Mesothelial cell of epicardium (in vitro differentiated cells): Measurements from ENCODE around the gene PACRG. TPM values are rescaled to one million over a fixed set of nuclear protein-coding genes. Genes with fewer than 3 reads are reported as not detected.

Experiments used
- DNase-seq, 2 experiments: peaks; one replicate each; pipeline ENCODE4 v3.0.0; 2021; ENCODE audit warnings: low spot score in 2 of 2; ENCODE audit not compliant: unreplicated experiment in 2 of 2
- H3K27ac Mint-ChIP-seq: 2 replicates; pipeline ENCODE4 v1.8.0; 2021; ENCODE audit warnings: mixed read lengths
- H3K27me3 Mint-ChIP-seq: 2 replicates; pipeline ENCODE4 v1.8.0; 2021; ENCODE audit warnings: low read depth, mixed read lengths
- H3K36me3 Mint-ChIP-seq: 2 replicates; pipeline ENCODE4 v1.8.0; 2021; ENCODE audit warnings: mixed read lengths
- H3K4me1 Mint-ChIP-seq: 2 replicates; pipeline ENCODE4 v1.8.0; 2021; ENCODE audit warnings: mixed read lengths
- H3K4me3 Mint-ChIP-seq: 2 replicates; pipeline ENCODE4 v1.8.0; 2021; ENCODE audit warnings: mild to moderate bottlenecking, moderate library complexity, mixed read lengths
- H3K9me3 Mint-ChIP-seq: 2 replicates; pipeline ENCODE4 v1.8.0; 2021; ENCODE audit warnings: mixed read lengths
- total RNA-seq: library from RNA; stranded (reverse); gene quantifications from 3 replicates; pipeline ENCODE4 v1.2.1, GENCODE V29; 2021
- TF ChIP-seq, protein P1 (sequence below): fragments of 200-600 bp; sonication (generic); IDR thresholded peaks from one replicate; pipeline ENCODE4 v1.5.0; 2021; ENCODE audit warnings: antibody characterized with exemption; ENCODE audit not compliant: unreplicated experiment

The PACRG gene
- total RNA-seq, 1 donor from 2014 or later, result 1.6 TPM

DNA sequence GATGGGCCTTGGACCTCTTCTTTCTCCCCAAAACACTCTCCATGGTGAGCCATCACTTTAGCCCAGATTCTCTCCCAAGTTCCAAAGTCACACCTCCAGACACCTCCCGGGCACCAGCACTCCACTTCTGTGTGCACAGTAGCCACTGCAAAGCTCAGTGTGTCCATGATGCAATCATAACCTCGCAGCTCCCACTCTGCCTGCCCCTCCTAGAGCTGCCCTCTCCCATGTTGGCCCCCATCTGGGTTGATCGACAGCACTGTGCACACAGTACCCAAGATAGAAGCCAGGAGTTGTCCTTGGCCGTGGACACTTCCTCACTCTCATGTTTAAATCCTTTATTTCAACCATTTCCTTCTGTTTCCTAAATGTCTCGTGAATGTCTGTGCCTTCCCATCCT lies 293.3 kb downstream of the PACRG start:
- Mint-ChIP-seq H3K27ac (no peak overlapping the region), H3K36me3 (no peaks in the 10 kb centered on the region), H3K27me3 (no peaks in the 10 kb centered on the region), H3K4me1 (no peaks in the 10 kb centered on the region), H3K4me3 (no peak overlapping the region), H3K9me3 (peaks cover 26% of the 10 kb centered on the region)
- DNase-seq, result no peak
- TF ChIP-seq, protein P1, sequence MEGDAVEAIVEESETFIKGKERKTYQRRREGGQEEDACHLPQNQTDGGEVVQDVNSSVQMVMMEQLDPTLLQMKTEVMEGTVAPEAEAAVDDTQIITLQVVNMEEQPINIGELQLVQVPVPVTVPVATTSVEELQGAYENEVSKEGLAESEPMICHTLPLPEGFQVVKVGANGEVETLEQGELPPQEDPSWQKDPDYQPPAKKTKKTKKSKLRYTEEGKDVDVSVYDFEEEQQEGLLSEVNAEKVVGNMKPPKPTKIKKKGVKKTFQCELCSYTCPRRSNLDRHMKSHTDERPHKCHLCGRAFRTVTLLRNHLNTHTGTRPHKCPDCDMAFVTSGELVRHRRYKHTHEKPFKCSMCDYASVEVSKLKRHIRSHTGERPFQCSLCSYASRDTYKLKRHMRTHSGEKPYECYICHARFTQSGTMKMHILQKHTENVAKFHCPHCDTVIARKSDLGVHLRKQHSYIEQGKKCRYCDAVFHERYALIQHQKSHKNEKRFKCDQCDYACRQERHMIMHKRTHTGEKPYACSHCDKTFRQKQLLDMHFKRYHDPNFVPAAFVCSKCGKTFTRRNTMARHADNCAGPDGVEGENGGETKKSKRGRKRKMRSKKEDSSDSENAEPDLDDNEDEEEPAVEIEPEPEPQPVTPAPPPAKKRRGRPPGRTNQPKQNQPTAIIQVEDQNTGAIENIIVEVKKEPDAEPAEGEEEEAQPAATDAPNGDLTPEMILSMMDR, result no peak

DNA sequence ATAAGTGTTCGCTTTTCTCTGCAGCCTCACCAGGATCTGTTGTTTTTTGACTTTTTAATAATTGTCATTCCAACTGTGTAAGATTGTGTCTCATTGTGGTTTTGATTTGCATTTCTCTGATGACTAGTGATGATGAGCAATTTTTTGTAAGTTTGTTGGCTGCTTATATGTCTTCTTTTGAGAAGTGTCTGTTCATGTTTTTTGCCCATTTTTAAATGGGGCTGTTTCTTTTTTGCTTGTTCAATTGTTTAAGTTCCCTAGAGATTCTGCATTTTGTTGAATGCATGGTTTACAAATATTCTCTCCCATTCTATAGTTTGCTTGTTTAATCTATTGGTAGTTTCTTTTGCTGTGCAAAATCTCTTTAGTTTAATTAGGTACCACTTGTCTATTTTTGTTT lies 295.9 kb downstream of the PACRG start:
- peaks cover 26% of the 10 kb centered on the region for H3K9me3 Mint-ChIP-seq
- no peak overlapping the region for H3K27ac Mint-ChIP-seq
- H3K36me3 Mint-ChIP-seq, result no peaks in the 10 kb centered on the region
- TF ChIP-seq, protein P1, result no peak
- H3K4me1 Mint-ChIP-seq, result no peaks in the 10 kb centered on the region
- H3K4me3 Mint-ChIP-seq, result no peak overlapping the region
- no peaks in the 10 kb centered on the region for H3K27me3 Mint-ChIP-seq
- DNase-seq, result no peak

DNA sequence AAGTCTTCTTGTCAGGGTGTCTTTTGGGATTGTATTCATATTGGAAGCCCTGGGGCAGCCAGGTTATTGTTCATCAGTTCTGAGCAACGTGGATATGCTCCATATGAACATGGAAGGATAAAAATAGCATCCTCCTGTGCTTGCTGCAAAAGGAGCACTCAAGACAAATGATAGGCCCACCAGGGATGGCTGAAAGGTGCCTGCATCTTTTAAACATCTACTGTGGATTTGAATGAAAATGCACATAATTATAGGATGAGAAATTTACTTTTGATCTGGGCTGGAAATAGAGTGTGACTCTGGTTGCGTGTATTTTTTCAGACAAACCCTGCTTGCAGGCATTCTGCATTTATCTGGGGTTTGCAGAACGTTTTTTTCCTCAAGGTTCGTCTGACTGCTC lies 299.1 kb downstream of the PACRG start:
- H3K4me1 Mint-ChIP-seq, result no peaks in the 10 kb centered on the region
- peaks cover 32% of the 10 kb centered on the region for H3K9me3 Mint-ChIP-seq
- TF ChIP-seq, protein P1, result no peak
- no peaks in the 10 kb centered on the region for H3K36me3 Mint-ChIP-seq
- no peaks in the 10 kb centered on the region for H3K27me3 Mint-ChIP-seq
- H3K27ac Mint-ChIP-seq, result no peak overlapping the region
- no peak overlapping the region for H3K4me3 Mint-ChIP-seq
- DNase-seq, result no peak

DNA sequence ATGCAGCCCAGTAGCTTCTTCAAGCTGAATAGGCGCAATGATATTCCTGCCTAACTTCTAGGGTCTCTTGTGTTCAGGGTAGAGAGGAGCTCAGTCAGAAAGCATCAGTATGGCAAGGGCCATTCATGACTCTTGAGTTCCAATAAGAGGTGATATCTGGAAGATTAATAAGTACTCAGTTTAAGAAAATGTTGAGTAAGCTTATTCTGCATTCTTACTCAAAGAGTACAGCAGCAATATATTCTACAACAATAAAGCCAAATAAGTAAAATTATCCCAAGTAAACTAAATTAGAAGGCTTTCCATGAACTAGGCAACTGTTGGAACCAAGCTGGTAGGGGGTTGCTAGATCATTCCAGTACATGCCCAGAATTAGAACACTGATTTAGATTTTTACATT lies 303.2 kb downstream of the PACRG start:
- peaks cover 23% of the 10 kb centered on the region for H3K9me3 Mint-ChIP-seq
- TF ChIP-seq, protein P1, result no peak
- no peaks in the 10 kb centered on the region for H3K27me3 Mint-ChIP-seq
- no peaks in the 10 kb centered on the region for H3K36me3 Mint-ChIP-seq
- H3K4me1 Mint-ChIP-seq, result no peaks in the 10 kb centered on the region
- no peak for DNase-seq
- no peak overlapping the region for H3K4me3 Mint-ChIP-seq
- H3K27ac Mint-ChIP-seq, result no peak overlapping the region

DNA sequence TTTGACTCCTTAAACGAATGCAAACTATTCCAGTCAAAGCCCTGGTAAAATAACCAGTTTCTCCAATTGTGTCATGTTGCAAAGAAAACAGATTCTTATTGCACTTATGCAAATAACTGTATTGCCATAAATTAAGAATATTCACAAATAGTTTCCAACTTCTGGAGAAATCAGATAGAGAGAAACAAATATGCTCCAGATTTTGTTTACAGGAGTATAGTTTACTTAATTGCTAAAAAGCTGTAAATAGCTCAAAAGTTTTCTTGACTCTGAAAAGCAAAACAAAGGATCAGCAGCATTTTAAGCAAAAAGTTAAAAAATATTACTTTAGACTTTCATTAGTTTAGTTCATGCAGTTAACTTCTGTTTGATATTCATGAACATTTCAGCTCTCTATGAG lies 304.2 kb downstream of the PACRG start:
- Mint-ChIP-seq H3K4me3 (no peak overlapping the region), H3K9me3 (peaks cover 23% of the 10 kb centered on the region), H3K27ac (no peak overlapping the region), H3K4me1 (no peaks in the 10 kb centered on the region), H3K36me3 (no peaks in the 10 kb centered on the region), H3K27me3 (no peaks in the 10 kb centered on the region)
- DNase-seq, result no peak
- TF ChIP-seq, protein P1, result no peak

DNA sequence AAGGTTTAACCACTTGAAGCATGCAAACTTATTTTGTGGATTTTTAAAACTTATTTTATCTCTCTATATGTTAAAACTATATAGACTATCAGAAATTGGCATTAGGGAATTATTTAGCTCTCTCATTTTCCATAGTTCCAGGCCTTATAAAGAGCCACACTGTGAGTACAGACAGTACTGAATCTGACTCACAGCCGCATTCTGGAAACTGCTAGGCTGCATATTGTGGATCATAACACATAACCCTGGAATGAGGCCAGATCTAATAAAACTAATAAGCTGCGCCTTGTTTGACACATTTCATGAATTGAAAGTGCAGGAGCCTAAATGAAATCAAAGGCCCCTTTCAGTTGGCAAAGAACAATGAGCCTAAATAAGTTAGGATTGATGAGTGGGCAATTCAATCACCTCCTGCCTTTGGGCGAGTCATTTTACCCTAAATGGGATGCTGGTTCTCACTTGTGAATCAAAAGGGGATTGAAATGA lies 308.4 kb downstream of the PACRG start:
- no peaks in the 10 kb centered on the region for H3K27me3 Mint-ChIP-seq
- no peaks in the 10 kb centered on the region for H3K4me1 Mint-ChIP-seq
- no peaks in the 10 kb centered on the region for H3K36me3 Mint-ChIP-seq
- peaks cover 25% of the 10 kb centered on the region for H3K9me3 Mint-ChIP-seq
- no peak overlapping the region for H3K4me3 Mint-ChIP-seq
- no peak for DNase-seq
- no peak overlapping the region for H3K27ac Mint-ChIP-seq
- TF ChIP-seq, protein P1, result no peak
